GM19467 (cell line): Measurements from ENCODE around the gene ADAMTS17.
"Not testable (repeated sequence)": the region's sequence is repeated elsewhere in the genome, so short reads cannot be mapped to it uniquely, and the experiment has no call there.

Source experiments
- ATAC-seq: cut with Tn5 transposase; IDR thresholded peaks from one replicate; pipeline ENCODE4 v1.9.1; 2021; ENCODE audit warnings: mild to moderate bottlenecking, moderate library complexity; ENCODE audit not compliant: unreplicated experiment

ADAMTS17 gene

GRCh38 chr15:99929266-99929665 lies 412.5 kb downstream of the ADAMTS17 start:
- no peak for ATAC-seq

- ATAC-seq: peak; percentile 87
These were observed 413.3 kb downstream of the ADAMTS17 start for GRCh38 chr15:99928429-99928981.

GRCh38 chr15:99926532-99926931 lies 415.2 kb downstream of the ADAMTS17 start:
- not testable (repeated sequence) for ATAC-seq

GRCh38 chr15:99925661-99926461 lies 415.9 kb downstream of the ADAMTS17 start:
- no peak for ATAC-seq

GRCh38 chr15:99923711-99924110 lies 418.1 kb downstream of the ADAMTS17 start:
- no peak for ATAC-seq
